ENCODE measurements around the gene HOXD10. TPM values are rescaled to one million over a fixed set of nuclear protein-coding genes. Genes with fewer than 3 reads are reported as not detected.

The HOXD10 gene
- polyA plus RNA-seq, 1 experiment, result not detected

GRCh38 chr2:176085861-176086771 is 30.5 kb upstream of the HOXD10 start:
- TF ChIP-seq CTCF (IDR thresholded peaks at IDR 0.05; ENCODE audit: low read depth, low read length), result peak; percentile 47
- Histone ChIP-seq H3K27ac (ENCODE audit: low read depth, low read length) (no peak overlapping the region), H3K9me3 (ENCODE audit: control insufficient read depth, insufficient read depth, low read length) (peaks cover 28% of the 10 kb centered on the region), H3K27me3 (ENCODE audit: control insufficient read depth, insufficient read depth, low read length) (peaks cover 84% of the 10 kb centered on the region), H3K4me3 (ENCODE audit: low read depth, low read length) (no peak overlapping the region)
- DNase-seq (ENCODE audit: low read depth, low spot score), result no peak
- ChIA-PET CTCF (interaction anchor here (0.8 to 2.1 kb wide), 5 partner anchors 397 to 835 kb away, joined by 3 to 28 read pairs (median 4); no protein-coding TSS in a partner anchor), POLR2A (no interaction called here)

GRCh38 chr2:176087330-176088047 is 29.1 kb upstream of the HOXD10 start:
- CTCF ChIA-PET, result interaction anchor here (0.6 to 3.2 kb wide), 5 partner anchors 10 to 429 kb away, joined by 4 to 65 read pairs (median 8); no protein-coding TSS in a partner anchor
- H3K4me3 ChIP-seq (ENCODE audit: low read depth, low read length), result no peak overlapping the region
- peaks cover 19% of the 10 kb centered on the region; the same call in 1 of the 2 replicates for H3K9me3 ChIP-seq (ENCODE audit: control insufficient read depth, insufficient read depth, low read length)
- no peak for TF ChIP-seq CTCF (IDR thresholded peaks at IDR 0.05; ENCODE audit: low read depth, low read length)
- POLR2A ChIA-PET, result no interaction called here
- no peak for DNase-seq (ENCODE audit: low read depth, low spot score)
- peaks cover 81% of the 10 kb centered on the region for H3K27me3 ChIP-seq (ENCODE audit: control insufficient read depth, insufficient read depth, low read length)
- H3K27ac ChIP-seq (ENCODE audit: low read depth, low read length), result no peak overlapping the region

GRCh38 chr2:176088048-176088936 is 28.3 kb upstream of the HOXD10 start:
- Histone ChIP-seq H3K9me3 (ENCODE audit: control insufficient read depth, insufficient read depth, low read length) (peaks cover 13% of the 10 kb centered on the region; the same call in 1 of the 2 replicates), H3K27ac (ENCODE audit: low read depth, low read length) (no peak overlapping the region), H3K4me3 (ENCODE audit: low read depth, low read length) (peak overlapping the region; percentile 45), H3K27me3 (ENCODE audit: control insufficient read depth, insufficient read depth, low read length) (peaks cover 79% of the 10 kb centered on the region)
- no peak for DNase-seq (ENCODE audit: low read depth, low spot score)
- peak; percentile 76 for TF ChIP-seq CTCF (IDR thresholded peaks at IDR 0.05; ENCODE audit: low read depth, low read length)
- ChIA-PET POLR2A (no interaction called here), CTCF (interaction anchor here (0.6 to 3.2 kb wide), 7 partner anchors 9 to 837 kb away, joined by 4 to 65 read pairs (median 6); no protein-coding TSS in a partner anchor)

GRCh38 chr2:176088937-176089842 is 27.4 kb upstream of the HOXD10 start:
- CTCF ChIA-PET, result interaction anchor here (0.7 to 3.2 kb wide), 6 partner anchors 8 to 838 kb away, joined by 5 to 65 read pairs (median 7); no protein-coding TSS in a partner anchor
- H3K4me3 ChIP-seq (ENCODE audit: low read depth, low read length), result no peak overlapping the region
- H3K27me3 ChIP-seq (ENCODE audit: control insufficient read depth, insufficient read depth, low read length), result peaks cover 77% of the 10 kb centered on the region
- peaks cover 13% of the 10 kb centered on the region; the same call in 1 of the 2 replicates for H3K9me3 ChIP-seq (ENCODE audit: control insufficient read depth, insufficient read depth, low read length)
- no peak overlapping the region for H3K27ac ChIP-seq (ENCODE audit: low read depth, low read length)
- POLR2A ChIA-PET, result no interaction called here
- TF ChIP-seq CTCF (IDR thresholded peaks at IDR 0.05; ENCODE audit: low read depth, low read length), result no peak
- DNase-seq (ENCODE audit: low read depth, low spot score), result no peak
